Stimulated activated CD8-positive, alpha-beta memory T cell treated with anti-CD3 and anti-CD28 coated beads, Interleukin-4, amount 100 ng/mL, for 4 hours (primary cell): ENCODE results near the gene PRSS1.
"Not testable (repeated sequence)": the region's sequence is repeated elsewhere in the genome, so short reads cannot be mapped to it uniquely, and the experiment has no call there.

Experiments used
- DNase-seq, 2 donors: peaks; one replicate each; pipeline ENCODE4 v3.0.0-alpha.2; 2020; ENCODE audit warnings: low read depth in 2 of 2, low spot score in 1 of 2

The PRSS1 gene

DNA sequence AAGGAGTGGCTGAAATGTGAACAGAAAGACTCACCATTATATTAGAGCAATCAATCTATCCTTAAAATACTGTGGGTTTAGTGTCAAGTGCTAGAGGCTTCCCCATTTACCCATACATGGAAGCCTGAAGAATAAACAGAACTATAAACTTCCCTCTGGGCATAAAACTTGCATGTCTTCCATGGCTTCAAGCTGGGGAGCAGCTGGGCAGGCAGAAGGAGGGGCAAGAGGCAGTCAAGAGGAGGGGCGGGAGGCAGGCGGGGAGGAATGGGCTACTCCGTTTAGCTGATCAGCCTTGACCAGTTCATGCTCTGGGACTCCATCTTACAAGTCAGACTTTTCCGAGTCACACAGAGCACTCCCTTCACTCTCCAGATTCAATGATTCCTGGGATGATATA is 3.5 kb upstream of the PRSS1 start:
- DNase-seq = no peak

DNA sequence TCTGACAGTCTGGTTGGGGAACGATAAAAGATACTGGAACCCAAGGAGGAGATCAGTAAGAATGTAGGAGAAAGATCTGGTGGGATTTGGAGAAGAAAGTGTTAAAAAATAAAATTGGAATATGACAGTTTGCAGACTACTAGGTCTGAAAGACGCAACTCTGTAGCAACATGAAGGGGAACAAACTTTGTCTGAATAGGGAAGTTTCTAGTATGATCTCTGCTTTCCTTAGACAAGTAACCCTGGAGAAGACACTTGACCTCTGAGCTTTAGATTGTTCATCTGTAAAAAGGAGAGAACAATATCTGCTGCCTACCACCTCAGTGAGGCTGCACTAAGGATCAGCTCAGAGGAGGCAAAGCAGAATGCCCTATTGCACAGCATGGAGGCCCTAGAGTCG is 3.0 kb upstream of the PRSS1 start:
- DNase-seq = no peak

DNA sequence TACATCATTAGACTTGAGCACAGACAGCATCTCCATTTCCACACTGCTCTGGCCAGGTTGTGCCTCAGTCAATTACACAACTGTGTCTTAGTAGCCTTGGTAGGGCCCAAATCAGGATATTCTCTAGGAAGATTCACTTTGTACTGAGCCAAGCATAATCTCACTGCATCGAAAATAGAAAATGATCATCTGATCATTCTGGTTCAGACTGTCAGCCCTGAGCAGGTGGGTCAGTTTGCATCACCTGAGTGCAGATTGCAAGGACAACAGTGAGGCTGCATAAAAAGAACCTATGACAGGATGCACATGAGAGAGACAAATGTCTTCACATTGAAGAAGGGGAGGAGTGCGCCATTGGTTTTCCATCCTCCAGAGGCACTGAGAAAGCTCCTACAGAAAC is 862 bp upstream of the PRSS1 start:
- not testable (repeated sequence) for DNase-seq

DNA sequence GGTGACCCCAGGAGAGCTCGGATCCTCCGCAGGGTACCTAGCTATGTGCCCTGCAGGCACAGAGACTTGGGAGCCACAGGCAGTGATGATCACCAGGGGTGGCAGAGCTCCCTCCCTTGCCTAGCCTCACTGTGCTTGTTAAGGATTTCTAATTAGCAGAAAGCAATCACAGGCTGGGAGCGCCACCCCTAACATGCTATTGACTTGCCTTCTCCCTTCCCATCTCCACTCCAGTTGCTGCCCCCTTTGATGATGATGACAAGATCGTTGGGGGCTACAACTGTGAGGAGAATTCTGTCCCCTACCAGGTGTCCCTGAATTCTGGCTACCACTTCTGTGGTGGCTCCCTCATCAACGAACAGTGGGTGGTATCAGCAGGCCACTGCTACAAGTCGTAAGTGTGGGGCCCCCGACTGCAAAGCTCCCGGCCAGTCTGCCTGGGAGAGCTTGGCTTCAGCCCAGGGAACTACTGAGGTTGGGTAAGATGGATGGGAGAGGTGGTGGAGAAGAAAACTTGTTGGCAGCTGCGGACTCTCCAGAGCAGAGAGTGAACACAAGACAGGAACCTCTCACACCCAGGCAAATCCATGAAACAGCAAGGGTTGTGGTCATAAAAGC is 1.2 kb downstream of the PRSS1 start:
- no peak for DNase-seq

DNA sequence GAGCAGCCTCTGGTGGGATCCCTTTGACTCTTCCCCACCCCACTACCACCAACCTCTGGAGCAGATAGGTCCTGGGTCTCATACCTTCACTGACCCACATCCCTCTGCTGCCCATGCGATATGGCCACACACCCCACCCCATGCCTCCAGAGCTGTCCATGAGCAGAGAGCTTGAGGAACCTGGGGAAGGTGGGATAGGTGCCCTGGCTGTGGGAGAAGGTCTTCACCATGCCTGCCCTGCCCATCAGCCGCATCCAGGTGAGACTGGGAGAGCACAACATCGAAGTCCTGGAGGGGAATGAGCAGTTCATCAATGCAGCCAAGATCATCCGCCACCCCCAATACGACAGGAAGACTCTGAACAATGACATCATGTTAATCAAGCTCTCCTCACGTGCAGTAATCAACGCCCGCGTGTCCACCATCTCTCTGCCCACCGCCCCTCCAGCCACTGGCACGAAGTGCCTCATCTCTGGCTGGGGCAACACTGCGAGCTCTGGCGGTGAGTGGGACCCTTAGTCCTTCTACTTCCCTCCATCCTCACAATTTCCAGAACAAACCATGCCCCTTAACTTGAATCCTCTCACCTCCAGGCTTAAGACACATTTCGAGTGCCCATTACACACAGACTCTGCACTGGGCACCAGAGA is 2.4 kb downstream of the PRSS1 start:
- not testable (repeated sequence) for DNase-seq

DNA sequence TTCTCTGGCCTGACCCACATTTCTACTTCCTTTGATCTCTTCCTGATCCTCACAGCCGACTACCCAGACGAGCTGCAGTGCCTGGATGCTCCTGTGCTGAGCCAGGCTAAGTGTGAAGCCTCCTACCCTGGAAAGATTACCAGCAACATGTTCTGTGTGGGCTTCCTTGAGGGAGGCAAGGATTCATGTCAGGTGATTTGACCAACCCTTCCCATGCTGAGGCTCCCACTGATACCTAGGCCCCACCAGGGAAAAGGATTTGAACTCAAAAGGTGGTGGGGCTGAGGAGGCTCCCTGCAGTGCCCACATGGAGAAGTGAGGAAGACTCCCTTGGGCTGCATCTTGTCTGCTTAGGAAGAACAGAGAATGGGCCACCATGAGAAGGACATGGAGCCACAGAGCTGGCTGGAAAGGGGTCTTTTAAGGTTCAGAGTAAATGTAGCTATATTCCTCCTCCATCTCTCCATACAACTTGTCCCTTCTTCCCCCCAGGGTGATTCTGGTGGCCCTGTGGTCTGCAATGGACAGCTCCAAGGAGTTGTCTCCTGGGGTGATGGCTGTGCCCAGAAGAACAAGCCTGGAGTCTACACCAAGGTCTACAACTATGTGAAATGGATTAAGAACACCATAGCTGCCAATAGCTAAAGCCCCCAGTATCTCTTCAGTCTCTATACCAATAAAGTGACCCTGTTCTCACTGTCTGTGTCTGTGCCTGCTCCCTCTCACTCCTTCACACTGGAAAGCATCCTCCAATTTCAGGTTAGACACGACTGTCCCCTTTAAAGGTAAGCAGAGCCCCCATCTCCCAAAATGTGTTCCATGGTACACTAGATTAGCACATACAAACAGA is 3.3 kb downstream of the PRSS1 start:
- no peak for DNase-seq

DNA sequence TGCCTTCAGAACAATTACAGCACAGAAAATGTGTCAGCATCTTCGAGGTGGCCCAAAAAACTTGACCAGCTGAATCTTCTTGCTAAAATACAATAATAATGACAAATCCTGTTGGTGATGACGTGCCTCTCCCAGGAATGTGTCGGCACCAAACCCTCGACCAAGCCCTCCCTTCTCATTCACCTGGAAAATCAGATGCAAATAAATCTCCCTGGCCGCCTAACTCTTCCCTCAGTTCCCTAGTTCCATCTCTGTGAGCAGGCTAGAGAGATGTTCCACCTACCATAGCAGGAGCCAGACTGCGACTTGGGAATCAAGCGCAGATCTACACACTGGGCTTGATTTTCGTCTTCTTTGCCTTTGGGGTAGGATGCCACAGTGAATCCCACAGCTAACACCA is 4.1 kb downstream of the PRSS1 start:
- no peak for DNase-seq

DNA sequence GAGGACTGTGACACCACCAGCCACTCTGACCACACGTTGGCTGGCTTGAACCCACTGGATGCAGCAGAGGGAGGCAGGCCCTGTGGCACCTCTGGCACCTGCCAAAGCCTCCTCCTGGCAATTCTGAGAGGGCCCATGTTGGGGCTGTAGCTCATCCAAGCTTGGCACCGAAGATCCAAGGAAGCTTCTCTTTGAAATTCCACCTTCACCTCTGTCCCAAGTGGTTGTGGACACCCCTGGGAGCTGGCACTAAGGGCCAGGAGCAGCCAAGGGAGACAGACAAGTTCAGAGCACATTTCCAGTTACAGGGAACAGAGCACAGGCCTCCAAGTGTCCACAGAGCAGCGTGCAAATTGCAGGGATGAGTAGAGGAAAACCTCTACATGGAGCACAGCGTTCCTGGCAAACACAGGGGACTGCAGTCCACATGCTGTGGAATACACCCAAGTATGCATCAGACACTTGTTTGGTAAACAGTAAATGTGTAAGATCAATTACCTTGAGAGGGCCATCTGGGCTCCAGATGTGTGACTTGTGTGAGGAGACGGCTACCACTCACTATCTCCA is 4.7 kb downstream of the PRSS1 start:
- DNase-seq = not testable (repeated sequence)

DNA sequence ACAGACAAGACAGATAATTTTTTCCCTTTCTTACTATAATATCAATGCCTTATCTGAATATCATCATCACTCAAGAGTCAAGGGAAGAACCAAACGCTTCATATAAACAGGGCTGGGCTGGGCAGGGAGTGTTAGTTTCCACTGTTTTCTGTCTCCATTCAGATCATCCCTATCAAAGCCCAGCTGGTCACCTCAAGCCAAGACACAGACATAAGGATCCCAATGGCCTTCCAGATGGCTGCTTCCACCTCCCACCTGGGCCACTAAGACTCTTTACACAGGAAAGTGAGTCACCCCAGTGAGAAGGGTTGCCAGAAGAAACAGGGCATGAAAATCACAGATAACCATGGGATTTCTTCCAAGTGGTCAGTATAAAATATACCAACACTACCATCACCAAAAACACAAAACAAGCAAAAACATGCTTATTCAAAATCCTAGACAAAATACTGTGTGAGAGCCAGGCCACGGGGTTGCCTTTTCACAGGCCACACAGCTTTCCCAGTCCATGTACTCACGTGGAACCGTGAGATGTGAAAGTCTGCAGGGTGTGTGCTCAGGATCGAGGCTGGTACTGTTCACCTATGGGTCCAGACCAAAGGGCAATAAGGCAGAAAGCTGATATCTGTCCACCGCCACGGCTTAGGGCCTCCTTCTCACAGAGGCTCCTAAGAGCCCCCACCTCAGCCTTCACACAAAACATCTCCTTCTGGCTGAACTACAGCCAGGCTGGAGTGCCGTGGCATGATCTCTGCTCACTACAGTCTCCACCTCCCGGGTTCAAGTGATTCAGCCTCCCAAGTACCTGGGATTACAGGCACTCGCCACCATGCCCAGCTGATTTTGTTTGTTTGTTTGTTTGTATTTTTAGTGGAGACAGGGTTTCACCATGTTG is 5.7 kb downstream of the PRSS1 start:
- DNase-seq = no peak

DNA sequence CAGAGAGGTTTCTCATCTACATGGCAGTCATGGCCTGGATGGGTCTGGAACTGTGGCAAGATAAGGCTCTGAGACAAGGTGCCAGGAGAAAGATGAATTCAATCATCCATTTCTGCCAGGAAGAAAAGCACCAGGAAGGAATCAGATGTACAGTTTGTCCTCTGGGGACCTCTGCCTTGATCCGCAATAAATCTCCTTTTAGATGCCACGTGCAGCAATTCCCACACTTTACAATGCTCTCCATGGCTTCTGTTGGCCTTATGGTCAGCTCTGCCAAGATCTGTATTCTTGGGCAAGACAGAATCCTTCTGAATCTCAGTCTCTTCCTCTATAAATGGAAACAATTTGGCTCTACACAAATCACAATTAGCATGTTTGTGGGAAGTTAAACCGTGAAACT is 9.0 kb downstream of the PRSS1 start:
- not testable (repeated sequence) for DNase-seq

DNA sequence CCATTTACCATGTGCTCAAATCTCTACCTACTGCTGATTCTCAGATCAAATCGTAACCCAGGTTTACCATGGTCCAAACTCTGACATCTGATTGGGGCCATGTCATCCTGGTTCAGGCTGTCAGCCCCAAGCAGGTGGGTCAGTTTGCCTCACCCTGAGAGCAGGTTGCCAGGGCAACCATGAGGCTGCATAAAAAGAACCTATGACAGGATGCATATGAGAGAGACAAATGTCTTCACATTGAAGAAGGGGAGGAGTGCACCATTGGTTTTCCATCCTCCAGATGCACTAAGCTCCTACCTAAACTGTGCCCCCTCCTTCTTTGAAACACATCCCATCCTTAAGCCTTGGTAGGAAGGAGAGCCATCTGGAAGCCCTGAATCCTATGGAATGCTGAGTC is 10.2 kb downstream of the PRSS1 start:
- no peak for DNase-seq

DNA sequence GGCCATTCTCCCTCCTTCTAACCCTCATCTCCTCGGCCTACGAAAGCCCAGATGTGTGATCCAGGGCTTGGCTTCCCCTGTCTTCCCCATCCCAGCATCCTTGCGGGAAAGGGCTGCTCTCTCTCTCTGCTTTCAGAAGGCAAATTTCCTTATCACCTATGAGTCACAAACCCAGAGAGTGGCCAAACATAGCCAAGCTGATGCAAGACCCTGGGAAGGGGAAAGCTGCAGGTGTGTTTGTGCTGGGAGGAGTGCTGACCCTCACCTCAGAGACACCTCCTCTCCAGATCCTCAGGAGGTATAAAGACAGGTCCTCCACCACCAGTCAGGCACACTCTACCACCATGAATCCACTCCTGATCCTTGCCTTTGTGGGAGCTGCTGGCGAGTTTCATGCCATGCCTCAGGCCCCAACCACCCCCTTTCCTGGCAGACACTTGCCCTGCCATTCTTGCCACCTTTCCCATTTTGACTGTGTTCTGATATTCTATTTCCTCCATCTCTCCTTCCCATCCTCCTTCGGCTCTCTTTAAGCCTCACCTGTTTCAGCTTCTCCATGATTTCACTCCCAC is 10.9 kb downstream of the PRSS1 start:
- no peak for DNase-seq

DNA sequence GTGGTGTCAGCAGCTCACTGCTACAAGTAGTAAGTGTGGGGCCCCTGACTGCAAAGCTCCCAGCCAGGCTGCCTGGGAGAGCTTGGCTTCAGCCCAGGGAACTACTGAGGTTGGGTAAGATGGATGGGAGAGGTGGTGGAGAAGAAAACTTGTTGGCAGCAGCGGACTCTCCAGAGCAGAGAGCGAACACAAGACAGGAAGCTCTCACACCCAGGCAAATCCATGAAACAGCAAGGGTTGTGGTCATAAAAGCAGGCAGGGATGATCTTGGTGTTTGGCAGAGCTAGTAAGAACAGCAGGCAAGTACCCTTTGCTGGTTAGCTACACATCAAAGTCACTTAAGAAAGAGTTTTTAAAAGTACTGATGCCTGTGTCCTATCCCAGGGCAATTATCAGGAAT is 12.3 kb downstream of the PRSS1 start:
- not testable (repeated sequence) for DNase-seq

DNA sequence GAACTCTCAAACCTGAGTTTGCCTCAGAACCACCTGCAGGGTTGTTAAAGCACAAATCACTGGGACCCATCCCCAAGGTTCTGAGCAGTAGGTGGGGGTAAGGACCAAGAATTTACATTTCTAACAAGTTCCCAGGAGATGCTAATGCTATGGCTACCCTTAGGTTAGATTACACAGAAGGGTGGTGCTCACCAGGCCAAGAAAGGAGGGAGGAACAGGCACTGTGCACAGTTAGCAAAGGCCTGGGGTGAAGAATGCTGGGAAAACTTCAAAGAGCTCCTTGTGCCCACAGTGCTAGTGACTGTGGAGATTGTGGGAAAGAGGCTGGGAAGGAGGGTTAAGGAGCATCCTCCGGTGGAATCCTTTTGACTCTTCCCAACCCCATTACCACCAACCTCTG is 12.8 kb downstream of the PRSS1 start:
- DNase-seq = no peak

DNA sequence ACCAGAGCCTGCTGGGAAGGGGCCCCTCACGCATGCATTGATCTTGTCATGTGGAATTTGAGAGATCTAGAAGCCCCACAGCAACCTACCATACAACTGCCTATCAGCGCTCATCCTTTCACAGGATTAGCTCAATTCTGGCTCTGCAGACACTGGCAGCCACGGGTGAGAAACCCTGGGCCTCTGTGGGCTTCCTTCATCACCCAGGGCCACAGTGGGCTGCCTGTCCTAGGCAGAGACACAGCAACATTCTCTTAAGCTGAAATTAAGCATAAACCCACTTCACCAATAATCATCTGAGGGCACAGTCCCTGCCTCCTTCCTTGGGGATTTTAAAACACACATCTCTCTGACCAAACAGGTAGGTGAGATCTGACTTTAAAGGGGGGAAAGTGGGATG is 18.2 kb downstream of the PRSS1 start:
- no peak for DNase-seq

DNA sequence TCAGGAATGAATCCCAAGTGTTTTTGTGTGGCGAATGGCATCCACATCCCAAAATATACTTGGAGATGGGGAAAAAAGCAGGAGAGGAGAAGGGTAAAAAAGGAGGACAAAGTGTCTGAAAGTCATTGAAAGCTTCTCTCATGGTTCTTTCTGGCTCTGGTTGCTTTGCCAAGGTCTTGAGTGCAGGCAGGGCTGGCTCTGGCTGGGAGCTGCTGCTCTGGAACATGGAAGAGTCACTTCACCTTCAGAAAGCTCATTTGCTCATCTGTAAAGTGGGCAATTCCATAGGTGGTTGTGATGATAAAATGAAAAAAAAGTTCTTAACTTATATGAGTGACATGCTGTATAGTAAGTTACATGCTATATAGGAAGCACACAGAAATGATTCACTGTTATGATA is 18.6 kb downstream of the PRSS1 start:
- DNase-seq = no peak

DNA sequence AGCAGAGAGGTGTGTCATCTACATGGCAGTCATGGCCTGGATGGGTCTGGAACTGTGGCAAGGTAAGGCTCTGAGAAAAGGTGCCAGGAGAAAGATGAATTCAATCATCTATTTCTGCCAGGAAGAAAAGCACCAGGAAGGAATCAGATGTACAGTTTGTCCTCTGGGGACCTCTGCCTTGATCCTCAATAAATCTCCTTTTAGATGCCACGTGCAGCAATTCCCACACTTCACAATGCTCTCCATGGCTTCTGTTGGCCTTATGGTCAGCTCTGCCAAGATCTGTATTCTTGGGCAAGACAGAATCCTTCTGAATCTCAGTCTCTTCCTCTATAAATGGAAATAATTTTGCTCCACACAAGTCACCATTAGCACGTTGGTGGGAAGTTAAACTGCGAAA is 19.6 kb downstream of the PRSS1 start:
- DNase-seq = not testable (repeated sequence)

DNA sequence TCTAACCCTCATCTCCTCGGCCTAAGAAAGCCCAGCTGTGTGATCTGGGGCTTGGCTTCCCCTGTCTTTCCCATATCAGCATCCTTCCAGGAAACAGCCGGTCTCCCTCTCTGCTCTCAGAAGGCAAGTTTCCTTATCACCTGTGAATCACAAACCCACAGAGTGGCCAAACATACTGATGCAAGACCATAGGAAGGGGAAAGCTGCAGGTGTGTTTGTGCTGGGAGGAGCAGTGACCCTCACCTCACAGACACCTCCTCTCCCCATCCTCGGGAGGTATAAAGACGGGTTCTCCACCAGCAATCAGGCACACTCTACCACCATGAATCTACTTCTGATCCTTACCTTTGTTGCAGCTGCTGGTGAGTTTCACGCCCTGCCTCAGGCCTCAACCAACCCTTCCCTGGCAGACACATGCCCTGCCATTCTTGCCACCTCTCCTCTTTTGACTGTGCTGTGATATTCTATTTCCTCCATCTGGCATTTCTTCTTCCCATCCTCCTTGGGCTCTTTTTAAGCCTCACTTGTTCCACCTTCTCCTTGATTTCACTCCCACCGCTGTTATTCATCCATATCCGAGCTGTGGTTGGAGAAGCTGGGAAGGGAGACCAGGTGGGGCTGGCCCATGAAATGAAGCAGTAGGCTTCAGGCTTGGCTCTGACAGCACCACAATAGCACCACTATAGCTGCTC is 21.5 kb downstream of the PRSS1 start, which contains the start of gene PRSS2:
PRSS2 (plus strand) TSS at position 310 of the 692 bp plus-strand sequence; CDS start at position 323, 13 bp downstream.
- no peak for DNase-seq

DNA sequence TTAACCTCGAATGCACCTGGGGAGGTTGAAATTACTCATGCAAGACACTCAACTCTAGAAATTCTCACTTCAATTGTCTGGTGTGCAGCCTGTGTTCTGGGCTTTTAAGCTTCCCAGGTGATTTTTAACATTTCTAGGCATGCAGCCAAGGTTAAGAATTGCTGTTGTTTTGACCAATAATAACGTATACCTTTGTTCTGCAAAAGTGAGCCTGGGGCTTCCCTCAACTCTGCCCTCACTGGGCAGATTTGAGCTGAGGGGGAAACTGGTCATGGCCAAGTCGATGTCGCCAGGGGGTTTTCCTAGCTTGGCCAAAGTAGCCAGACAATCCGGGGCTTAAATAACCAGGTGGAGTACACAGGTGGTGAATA is 22.1 kb downstream of the PRSS1 start:
- DNase-seq = no peak

DNA sequence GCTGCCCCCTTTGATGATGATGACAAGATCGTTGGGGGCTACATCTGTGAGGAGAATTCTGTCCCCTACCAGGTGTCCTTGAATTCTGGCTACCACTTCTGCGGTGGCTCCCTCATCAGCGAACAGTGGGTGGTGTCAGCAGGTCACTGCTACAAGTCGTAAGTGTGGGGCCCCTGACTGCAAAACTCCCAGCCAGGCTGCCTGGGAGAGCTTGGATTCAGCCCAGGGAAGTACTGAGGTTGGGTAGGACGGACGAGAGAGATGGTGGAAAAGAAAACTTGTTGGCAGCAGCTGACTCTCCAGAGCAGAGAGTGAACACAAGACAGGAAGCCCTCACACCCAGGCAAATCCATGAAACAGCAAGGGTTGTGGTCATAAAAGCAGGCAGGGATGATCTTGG is 22.8 kb downstream of the PRSS1 start:
- no peak for DNase-seq
